Measurements from ENCODE around the gene SBF2.

SBF2 gene

DNA sequence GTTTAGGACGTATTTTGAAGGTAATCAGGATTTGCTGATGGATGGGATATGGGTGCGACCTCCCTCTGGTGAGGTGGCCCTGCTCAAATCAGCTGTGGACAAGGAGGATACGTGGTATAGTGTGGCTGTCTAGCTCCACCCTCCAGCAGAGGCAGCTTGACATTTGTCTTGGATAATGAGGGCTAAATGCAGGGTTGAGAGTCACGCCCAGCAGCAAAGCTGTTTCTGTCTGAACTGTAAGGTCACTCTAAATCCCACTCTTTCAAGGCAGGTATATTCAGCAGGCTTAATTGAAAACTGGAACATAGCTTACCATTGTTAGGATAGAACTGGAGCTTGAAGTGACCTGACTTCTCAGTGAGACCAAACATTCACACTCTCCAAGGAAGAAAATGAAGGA, 531.5 kb downstream of the SBF2 start:
- no peak for DNase-seq (ENCODE audit: low read depth)
- TF ChIP-seq, protein P1, sequence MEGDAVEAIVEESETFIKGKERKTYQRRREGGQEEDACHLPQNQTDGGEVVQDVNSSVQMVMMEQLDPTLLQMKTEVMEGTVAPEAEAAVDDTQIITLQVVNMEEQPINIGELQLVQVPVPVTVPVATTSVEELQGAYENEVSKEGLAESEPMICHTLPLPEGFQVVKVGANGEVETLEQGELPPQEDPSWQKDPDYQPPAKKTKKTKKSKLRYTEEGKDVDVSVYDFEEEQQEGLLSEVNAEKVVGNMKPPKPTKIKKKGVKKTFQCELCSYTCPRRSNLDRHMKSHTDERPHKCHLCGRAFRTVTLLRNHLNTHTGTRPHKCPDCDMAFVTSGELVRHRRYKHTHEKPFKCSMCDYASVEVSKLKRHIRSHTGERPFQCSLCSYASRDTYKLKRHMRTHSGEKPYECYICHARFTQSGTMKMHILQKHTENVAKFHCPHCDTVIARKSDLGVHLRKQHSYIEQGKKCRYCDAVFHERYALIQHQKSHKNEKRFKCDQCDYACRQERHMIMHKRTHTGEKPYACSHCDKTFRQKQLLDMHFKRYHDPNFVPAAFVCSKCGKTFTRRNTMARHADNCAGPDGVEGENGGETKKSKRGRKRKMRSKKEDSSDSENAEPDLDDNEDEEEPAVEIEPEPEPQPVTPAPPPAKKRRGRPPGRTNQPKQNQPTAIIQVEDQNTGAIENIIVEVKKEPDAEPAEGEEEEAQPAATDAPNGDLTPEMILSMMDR (conservative IDR thresholded peaks at IDR 0.05; ENCODE audit: low read length), result no peak
- no peak overlapping the region for H3K4me3 ChIP-seq (ENCODE audit: low read length)

DNA sequence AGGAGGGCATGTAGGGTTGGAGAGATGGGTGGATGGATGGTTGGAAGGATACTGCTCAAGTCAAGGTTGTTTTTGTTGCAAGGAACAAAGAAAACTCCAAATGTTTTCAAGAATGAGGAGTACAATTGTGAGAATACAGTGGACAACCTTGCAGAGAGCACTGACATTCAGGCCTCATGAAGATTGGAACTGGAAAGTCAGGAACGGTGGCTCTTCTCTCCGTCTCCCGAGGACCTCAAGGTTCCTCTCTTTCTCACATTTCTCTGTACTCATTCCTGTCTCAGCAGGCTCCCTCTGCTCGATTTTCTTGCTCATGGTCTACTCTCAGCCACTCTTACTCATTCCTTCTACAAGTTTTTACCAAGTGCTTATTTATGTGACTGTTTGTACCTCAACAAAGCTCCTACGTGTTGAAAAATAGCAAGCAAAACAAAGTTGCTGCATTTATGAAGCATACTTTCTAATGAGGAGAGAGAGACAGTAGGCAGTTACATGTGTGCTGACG, 532.5 kb downstream of the SBF2 start:
- DNase-seq (ENCODE audit: low read depth), result no peak
- H3K4me3 ChIP-seq (ENCODE audit: low read length), result no peak overlapping the region
- TF ChIP-seq, protein P1 (conservative IDR thresholded peaks at IDR 0.05; ENCODE audit: low read length), result no peak

DNA sequence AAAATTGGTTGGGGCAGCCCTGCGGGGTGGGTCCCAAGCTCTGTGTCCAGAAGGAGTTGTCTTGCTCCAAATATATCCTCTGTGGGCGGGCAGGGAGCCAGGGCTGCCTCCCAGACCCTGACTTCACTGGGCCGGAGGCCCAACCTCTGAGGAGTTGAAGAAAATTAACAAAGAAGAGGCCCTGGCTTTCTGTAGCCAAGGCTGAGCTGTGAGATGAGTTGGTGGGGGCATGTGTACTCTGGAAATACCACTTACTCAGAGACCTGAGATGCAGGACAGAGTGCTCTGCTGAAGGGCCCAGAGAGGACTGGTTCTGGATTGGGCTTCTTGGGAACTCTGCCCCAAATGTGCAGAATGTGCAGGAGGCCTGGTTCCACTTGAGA, 533.8 kb downstream of the SBF2 start:
- peak; percentile 99 for DNase-seq (ENCODE audit: low read depth)
- no peak overlapping the region for H3K4me3 ChIP-seq (ENCODE audit: low read length)
- TF ChIP-seq, protein P1 (conservative IDR thresholded peaks at IDR 0.05; ENCODE audit: low read length), result peak; percentile 14; the same call in 1 of the 2 replicates

DNA sequence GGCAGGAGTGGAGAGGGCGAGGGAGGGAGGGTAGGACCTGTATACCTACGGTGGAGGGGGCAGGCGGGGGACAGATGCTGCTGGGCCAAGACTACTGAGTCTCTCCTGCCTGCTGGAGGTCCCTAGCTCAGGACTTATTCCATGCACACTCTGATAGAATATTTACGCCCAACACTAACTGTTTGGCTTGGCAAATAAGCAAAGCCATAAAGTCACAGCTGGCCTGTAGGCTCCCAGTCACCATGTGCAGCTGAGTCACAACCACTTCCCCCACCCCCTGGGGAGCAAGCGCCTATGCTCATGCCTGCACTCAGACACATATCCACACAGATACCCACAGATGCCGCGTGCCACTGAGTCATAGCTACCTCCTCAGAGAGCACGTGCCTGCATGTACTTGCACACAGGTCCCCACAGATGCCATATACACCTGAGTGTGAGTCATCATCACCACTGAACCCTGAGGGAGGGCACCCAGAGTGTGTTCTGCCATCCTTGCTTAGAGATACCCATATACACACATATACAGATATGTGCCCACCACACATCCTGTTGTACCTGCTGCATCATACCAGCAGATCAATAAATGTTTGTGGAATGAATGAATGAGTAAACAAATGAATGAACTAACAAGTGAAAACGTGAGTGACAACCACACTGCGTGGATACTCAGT, 534.4 kb downstream of the SBF2 start:
- TF ChIP-seq, protein P1 (conservative IDR thresholded peaks at IDR 0.05; ENCODE audit: low read length), result no peak
- H3K4me3 ChIP-seq (ENCODE audit: low read length), result peak overlapping the region; percentile 37
- DNase-seq (ENCODE audit: low read depth), result peak; percentile 100

DNA sequence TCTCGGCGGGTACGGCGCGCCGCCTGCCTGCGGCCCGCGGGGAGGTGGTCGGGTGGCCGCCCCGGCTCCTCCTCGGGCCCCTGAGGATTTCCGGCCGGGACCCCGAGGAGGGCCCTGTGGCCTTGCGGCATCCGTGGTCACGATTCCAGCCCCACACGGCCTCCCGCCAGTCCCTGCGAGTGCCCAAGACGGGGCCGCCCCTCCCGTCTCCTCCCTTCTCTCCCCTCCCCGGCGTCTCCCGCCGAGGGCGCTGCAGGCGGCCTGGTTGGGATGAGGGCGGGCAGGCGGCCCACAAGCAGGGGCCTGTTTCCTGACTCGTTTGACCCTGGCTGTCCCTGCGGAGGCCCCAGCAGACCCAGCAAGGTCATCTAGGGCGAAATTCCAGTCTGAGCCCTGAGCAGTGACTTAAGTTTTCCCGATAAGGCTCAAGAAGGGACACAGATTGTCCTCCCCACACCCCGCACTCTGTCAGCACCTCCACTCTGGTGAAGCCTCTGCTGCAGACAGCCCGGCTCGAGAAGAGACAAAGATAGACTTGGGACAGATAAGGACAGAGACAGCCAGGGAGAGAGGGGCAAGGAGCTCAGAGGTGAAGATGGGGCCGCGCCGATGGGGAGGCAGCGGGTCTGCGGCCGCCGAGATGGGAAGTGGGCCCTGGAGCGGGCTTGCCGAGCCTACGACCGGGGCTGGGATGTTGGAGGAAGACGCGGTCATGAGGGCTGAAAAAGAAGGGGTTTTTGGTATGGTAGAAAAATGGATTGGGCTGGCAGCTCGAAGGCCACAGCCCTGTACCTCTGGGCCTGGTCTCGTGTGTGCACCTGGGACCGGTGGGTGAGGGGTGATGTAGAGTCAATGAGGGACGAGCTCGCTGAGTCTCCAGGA, 535.1 kb downstream of the SBF2 start:
- peak overlapping the region; percentile 44 for H3K4me3 ChIP-seq (ENCODE audit: low read length)
- DNase-seq (ENCODE audit: low read depth), result peak; percentile 91

DNA sequence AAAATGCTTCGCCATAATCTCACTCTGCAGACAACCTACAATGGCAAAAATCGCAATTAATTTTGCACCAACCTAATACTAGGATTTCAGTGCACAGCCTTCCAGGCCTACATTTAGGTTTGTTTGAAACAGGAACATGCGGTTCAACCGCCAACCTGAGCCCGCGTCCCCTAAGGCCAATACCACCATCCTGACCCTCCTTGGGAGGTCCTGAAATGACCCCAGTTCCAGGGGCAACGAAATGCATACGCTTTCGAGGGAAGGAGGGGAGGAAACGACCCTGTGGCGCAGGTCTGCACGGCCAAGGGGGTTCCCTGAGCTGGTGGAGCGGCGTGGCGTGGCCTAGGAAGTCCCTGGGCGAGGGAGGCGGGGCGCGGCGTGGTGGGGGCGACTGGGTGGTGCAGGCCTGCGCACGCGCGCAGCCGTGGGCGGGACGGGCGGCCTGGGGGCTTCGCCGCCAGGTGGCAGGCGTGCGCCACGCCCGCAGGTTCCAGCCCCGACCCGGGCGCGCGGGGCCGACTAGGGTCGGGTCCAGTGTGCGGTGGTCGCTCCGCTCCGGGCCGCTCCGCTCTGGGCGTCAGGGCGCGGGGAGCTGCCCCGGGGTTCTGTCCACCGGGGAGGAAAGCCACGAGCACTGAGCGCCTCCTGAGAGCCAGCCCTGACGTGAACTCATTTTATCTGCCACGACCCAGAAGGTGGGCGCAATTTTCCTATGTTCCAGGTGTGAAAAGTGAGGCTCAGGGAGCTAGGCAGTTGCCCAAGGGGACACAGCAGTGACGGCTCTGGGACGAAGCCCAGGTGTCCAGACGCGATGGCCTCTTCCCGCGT, 536.0 kb downstream of the SBF2 start:
- H3K4me3 ChIP-seq (ENCODE audit: low read length), result peak overlapping the region; percentile 44
- peak; percentile 76 for DNase-seq (ENCODE audit: low read depth)
- TF ChIP-seq, protein P1 (conservative IDR thresholded peaks at IDR 0.05; ENCODE audit: low read length), result no peak; the same call in 1 of the 2 replicates

More for the DNA sequence above, 535.1 kb downstream of the SBF2 start:
- TF ChIP-seq, protein P1 (conservative IDR thresholded peaks at IDR 0.05; ENCODE audit: low read length), result peak; percentile 38

Data from AG10803 (cell line).